ENCODE measurements around the gene SNPH.

GRCh38 chr20:1319051-1319450 is 53.0 kb downstream of the SNPH start:
- TF ChIP-seq CTCF (IDR thresholded peaks at IDR 0.05): no peak
- no peak for TF ChIP-seq POLR2A (IDR thresholded peaks at IDR 0.05)
